Pancreas (tissue), 10 donors: ENCODE results near the gene GRIP1. TPM values are rescaled to one million over a fixed set of nuclear protein-coding genes. Genes with fewer than 3 reads are reported as not detected.
A peak's percentile ranks its signal among the peaks of the same experiment; 100 is the strongest.

ENCODE experiments used
- ATAC-seq, 4 donors: fragments of 200-7000 bp; cut with Tn5 transposase; one replicate each; pipeline versions ENCODE4 v1.8.0 to v1.9.1; 2020; ENCODE audit warnings: mild to moderate bottlenecking in 4 of 4, moderate library complexity in 4 of 4
- DNase-seq, 6 donors: peaks; one replicate each; pipeline ENCODE4 v3.0.0-alpha.2; 2020
- FAIRE-seq: peaks from 2 replicates; lab custom pipeline; 2012; peaks lifted over from hg19 to GRCh38; lab: Jason Lieb, UNC
- H3K27ac ChIP-seq, 4 donors: fragments of 200-600 bp; sonication (generic); 1 replicate in 3 of 4; 2 replicates in 1 of 4; pipeline versions ENCODE4 v1.5.0 to v1.8.0; 2020
- H3K27me3 ChIP-seq, 4 donors: fragments of 200-600 bp; one replicate each; pipeline ENCODE4 v1.8.0; 2021
- H3K36me3 ChIP-seq, 3 donors: fragments of 200-600 bp; sonication (generic) in 1 of 3; one replicate each; pipeline versions ENCODE4 v1.5.0 to v1.8.0; 2020 to 2021
- H3K4me1 ChIP-seq, 3 donors: fragments of 200-600 bp; one replicate each; pipeline ENCODE4 v1.8.0; 2021
- H3K4me3 ChIP-seq, 4 donors: fragments of 200-600 bp; sonication (generic) in 2 of 4; one replicate each; pipeline versions ENCODE4 v1.5.0 to v1.8.0; 2020 to 2021
- H3K9me3 ChIP-seq, 4 donors: fragments of 200-600 bp; one replicate each; pipeline ENCODE4 v1.8.0; 2021
- CTCF ChIP-seq, 4 donors: fragments of 200-600 bp; sonication (generic) in 3 of 4; IDR thresholded peaks; one replicate each; pipeline versions ENCODE4 v1.5.0 to v1.8.0; 2021; ENCODE audit warnings: antibody characterized with exemption in 4 of 4
- WGBS, 2 donors: extraction: QIAGEN DNeasy Blood & Tissue Kit; methylation state at CpG; one replicate each; pipeline ENCODE4 v1.1.7; 2013; 5-methylcytosine and 5-hydroxymethylcytosine counted together
- intact Hi-C, 3 donors: fragments of 100-400 bp; cut with DNase I; formaldehyde crosslinking; loops; one replicate each; pipeline versions ENCODE4 v1.11.1 to v1.14.2; 2022
- polyA plus RNA-seq, 2 donors: library from polyadenylated mRNA; stranded (reverse); fragments of 200-250 nt; gene quantifications; one replicate each; pipeline ENCODE4 v1.2.3, GENCODE V29; 2013
- total RNA-seq, 6 donors: library from RNA; stranded (reverse); fragmentation: NEBNext Ultra II Directional in 4 of 6; extraction: Animal tissue kit (Norgen Biotek cat#: 25700) in 4 of 6; gene quantifications; one replicate each; pipeline versions ENCODE4 v1.2.1 to v1.2.4, GENCODE V29; 2021 to 2023
- donor health status: healthy with polysubstance abuse.
- donor health status: DM: no; HTN: no; CAD: no; lungs with moderate emphysema.
- donor health status: DM: no; HTN: no; CAD: no.
- donor health status: control.
- donor health status: control.
- donor health status: Bipolar disorder and iron deficiency.
- donor health status: DM: yes; HTN: yes; CAD: no.
- donor health status: DM: no; HTN: no; CAD: no.
- donor health status: DM: no; HTN: no; CAD: no.
- donor health status: DM: yes; HTN: yes; CAD: no.

Gene GRIP1
- total and polyA plus RNA-seq, 8 donors: 0.89 to 6.8 (median 4.7) TPM

- TF ChIP-seq CTCF (IDR thresholded peaks at IDR 0.05): peak in 2 of 4 donors; percentile 20 to 42
- FAIRE-seq: no peak
- no peaks in the 10 kb centered on the region for H3K36me3 ChIP-seq
- no peak overlapping the region for H3K4me3 ChIP-seq
- no peaks in the 10 kb centered on the region for H3K9me3 ChIP-seq
- H3K4me1 ChIP-seq: peaks cover 0 to 4% (median 0%) of the 10 kb centered on the region in 3 donors
- H3K27ac ChIP-seq: no peak overlapping the region
- intact Hi-C loops: no loop called here
- H3K27me3 ChIP-seq: no peaks in the 10 kb centered on the region
- 0 to 10% methylated on average over 1 of the region's 1 CpG for WGBS, 2 donors
- DNase-seq: peak in 1 of 6 donors; percentile 10
- peak; percentile 43 to 82 (median 76) for ATAC-seq
These were observed 15.1 kb upstream of the GRIP1 start for GRCh38 chr12:66693901-66694513.

- 70 to 76% methylated on average over 4 of the region's 4 CpGs for WGBS, 2 donors
- no peak for TF ChIP-seq CTCF (IDR thresholded peaks at IDR 0.05)
- Histone ChIP-seq H3K27ac (no peak overlapping the region), H3K36me3 (no peaks in the 10 kb centered on the region), H3K4me3 (no peak overlapping the region), H3K9me3 (no peaks in the 10 kb centered on the region), H3K4me1 (peaks cover 0 to 4% (median 0%) of the 10 kb centered on the region in 3 donors), H3K27me3 (no peaks in the 10 kb centered on the region)
- no peak for FAIRE-seq
- no peak for DNase-seq
- intact Hi-C loops: no loop called here
- no peak for ATAC-seq
These were observed 14.1 kb upstream of the GRIP1 start for GRCh38 chr12:66692986-66693385.

GRCh38 chr12:66692170-66692569 is 13.3 kb upstream of the GRIP1 start:
- no peak for TF ChIP-seq CTCF (IDR thresholded peaks at IDR 0.05)

GRCh38 chr12:66688846-66689439 is 10.1 kb upstream of the GRIP1 start:
- H3K9me3 ChIP-seq: no peaks in the 10 kb centered on the region
- H3K4me1 ChIP-seq: no peaks in the 10 kb centered on the region
- DNase-seq (peak; percentile 41 to 61 (median 54)), FAIRE-seq (no peak), ATAC-seq (peak; percentile 83 to 97 (median 92))
- no peaks in the 10 kb centered on the region for H3K27me3 ChIP-seq
- no peak overlapping the region for H3K4me3 ChIP-seq
- intact Hi-C loops: loop anchor here in 1 of 3 donors (10.0 kb wide), 1 partner anchor 176 kb away; no protein-coding TSS in a partner anchor
- H3K36me3 ChIP-seq: no peaks in the 10 kb centered on the region
- WGBS, 2 donors: 48% methylated on average over 8 of the region's 8 CpGs
- TF ChIP-seq CTCF (IDR thresholded peaks at IDR 0.05): peak in 3 of 4 donors; percentile 32 to 36 (median 33)
- no peak overlapping the region for H3K27ac ChIP-seq

More at GRCh38 chr12:66692170-66692569, 13.3 kb upstream of the GRIP1 start:
- Histone ChIP-seq H3K27me3 (no peaks in the 10 kb centered on the region), H3K36me3 (no peaks in the 10 kb centered on the region), H3K9me3 (no peaks in the 10 kb centered on the region), H3K27ac (no peak overlapping the region), H3K4me3 (no peak overlapping the region), H3K4me1 (peaks cover 0 to 4% (median 0%) of the 10 kb centered on the region in 3 donors)
- 63 to 83% methylated on average over 1 of the region's 1 CpG for WGBS, 2 donors
- FAIRE-seq: no peak
- intact Hi-C loops: no loop called here
- no peak for DNase-seq
- no peak for ATAC-seq

- intact Hi-C loops: loop anchor here in 1 of 3 donors (10.0 kb wide), 1 partner anchor 181 kb away; no protein-coding TSS in a partner anchor
- Histone ChIP-seq H3K27ac (no peak overlapping the region), H3K4me3 (no peak overlapping the region), H3K36me3 (no peaks in the 10 kb centered on the region), H3K27me3 (no peaks in the 10 kb centered on the region), H3K9me3 (no peaks in the 10 kb centered on the region), H3K4me1 (no peaks in the 10 kb centered on the region)
- no peak for FAIRE-seq
- ATAC-seq: no peak
- no peak for TF ChIP-seq CTCF (IDR thresholded peaks at IDR 0.05)
- 90 to 92% methylated on average over 6 of the region's 6 CpGs for WGBS, 2 donors
- DNase-seq: no peak
These were observed 5.3 kb upstream of the GRIP1 start for GRCh38 chr12:66684222-66684621.
